Measurements from ENCODE around the gene P4HA1. TPM values are rescaled to one million over a fixed set of nuclear protein-coding genes. Genes with fewer than 3 reads are reported as not detected.
A peak's percentile ranks its signal among the peaks of the same experiment; 100 is the strongest.

P4HA1 gene
- 59.0 TPM for polyA plus RNA-seq (2012; ENCODE audit: low read depth, missing spikeins)

DNA sequence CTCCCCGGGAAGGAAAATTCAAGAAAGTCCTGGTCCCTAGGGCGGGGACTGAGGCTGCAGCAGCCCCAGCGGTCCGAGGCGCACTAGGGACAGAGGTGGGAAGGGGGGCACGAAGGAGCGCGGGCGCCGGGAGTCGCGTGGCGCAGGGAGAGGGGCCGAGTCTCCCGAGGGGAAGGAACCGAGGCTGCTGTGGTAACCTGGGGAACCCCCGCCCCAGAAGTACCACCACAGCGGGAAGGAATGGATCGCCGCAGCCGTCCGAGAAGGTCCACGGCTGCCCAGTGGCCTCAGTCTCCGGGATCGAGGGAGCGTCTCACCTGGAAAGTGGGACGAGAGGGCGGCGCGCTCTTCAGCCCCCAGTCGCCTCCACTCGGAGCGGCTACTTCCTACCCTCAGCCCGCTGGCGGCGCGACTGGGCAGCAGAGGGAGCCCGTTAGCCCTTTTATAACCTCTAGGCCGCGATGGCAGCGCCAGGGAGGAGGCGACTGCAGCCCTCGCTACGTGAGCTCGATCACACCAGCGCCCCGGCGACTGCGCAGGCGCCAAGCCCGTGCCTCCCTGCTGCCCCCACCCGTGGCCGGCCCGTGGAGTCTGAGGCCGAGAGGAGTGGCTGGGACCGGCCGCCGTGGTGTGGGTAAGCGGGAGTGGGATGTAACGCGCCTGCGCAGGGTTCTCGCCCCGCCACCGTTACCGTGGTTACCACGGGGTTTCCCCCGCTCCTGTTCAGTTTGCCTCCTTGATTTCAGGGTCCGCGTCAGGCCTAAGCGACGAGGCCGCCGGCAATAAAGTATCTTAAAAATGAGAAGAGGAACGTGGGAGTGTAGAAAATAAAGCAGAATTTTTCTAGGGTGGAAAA, at the start of gene P4HA1:
Gene P4HA1 (minus strand): TSS at position 418 of the 856 bp plus-strand sequence. CDS start 21,983 bp downstream, outside the sequence.
- peak; percentile 99 for FAIRE-seq
- peak; percentile 99 for TF ChIP-seq POLR2A (IDR thresholded peaks at IDR 0.05; ENCODE audit: low read depth, low read length)
- TF ChIP-seq PAX5 (IDR thresholded peaks at IDR 0.05; ENCODE audit: insufficient read depth, low read length, severe bottlenecking) = peak; percentile 25
- no peak for TF ChIP-seq SPI1 (IDR thresholded peaks at IDR 0.05; ENCODE audit: low read depth, low read length)
- peak; percentile 98 for TF ChIP-seq POLR2AphosphoS5 (IDR thresholded peaks at IDR 0.05; ENCODE audit: low read depth, low read length)
- peak; percentile 89 for TF ChIP-seq POU2F2 (IDR thresholded peaks at IDR 0.05; ENCODE audit: low read depth, low read length)
- TF ChIP-seq TAF1 (IDR thresholded peaks at IDR 0.05; ENCODE audit: low read depth, low read length) = peak; percentile 91
- peak; percentile 90 for DNase-seq (ENCODE audit: insufficient read length, low spot score)

DNA sequence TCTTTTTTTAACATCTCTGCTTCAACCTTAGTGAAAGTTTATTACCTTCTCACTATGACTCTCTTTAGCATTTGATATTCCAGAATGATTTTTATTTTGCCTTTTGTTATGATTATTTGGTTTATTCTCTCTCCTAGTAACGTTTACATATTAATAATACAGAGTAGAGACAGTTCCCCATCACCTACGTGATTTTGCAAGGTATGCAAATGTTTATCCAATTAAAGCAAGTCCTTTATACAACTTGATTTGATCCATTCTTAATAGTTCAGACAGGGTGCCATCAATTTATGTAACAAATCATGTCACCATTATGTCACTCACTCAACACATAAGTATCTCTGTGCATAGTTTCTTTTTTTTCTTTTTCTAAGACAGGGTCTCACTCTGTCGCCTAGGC, 44.9 kb upstream of the P4HA1 start:
- FAIRE-seq = no peak
- DNase-seq (ENCODE audit: insufficient read length, low spot score) = no peak
- TF ChIP-seq TAF1 (IDR thresholded peaks at IDR 0.05; ENCODE audit: low read depth, low read length) = no peak
- TF ChIP-seq POLR2A (IDR thresholded peaks at IDR 0.05; ENCODE audit: low read depth, low read length) = no peak
- no peak for TF ChIP-seq POLR2AphosphoS5 (IDR thresholded peaks at IDR 0.05; ENCODE audit: low read depth, low read length)
- no peak for TF ChIP-seq PAX5 (IDR thresholded peaks at IDR 0.05; ENCODE audit: insufficient read depth, low read length, severe bottlenecking)
- no peak for TF ChIP-seq SPI1 (IDR thresholded peaks at IDR 0.05; ENCODE audit: low read depth, low read length)
- TF ChIP-seq POU2F2 (IDR thresholded peaks at IDR 0.05; ENCODE audit: low read depth, low read length) = no peak

DNA sequence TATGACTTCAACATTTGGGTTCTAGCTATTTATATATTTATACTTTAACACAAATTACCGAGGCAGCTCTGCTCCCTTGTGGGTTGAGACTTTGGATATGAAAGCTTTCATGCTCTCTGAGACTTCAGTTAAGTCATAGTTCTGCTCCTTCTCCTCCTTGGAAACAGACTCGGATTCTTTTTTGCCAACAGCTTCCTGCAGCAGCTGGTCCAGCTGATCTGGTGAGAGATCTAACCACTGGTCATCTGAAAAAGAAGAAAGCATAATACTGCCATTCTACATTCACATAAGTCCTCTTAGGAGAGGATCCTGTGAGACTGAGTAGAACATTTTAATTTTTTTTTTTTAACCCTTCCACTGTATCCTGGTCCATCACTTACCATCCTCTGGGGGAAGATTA, 42.6 kb upstream of the P4HA1 start:
- DNase-seq (ENCODE audit: insufficient read length, low spot score) = no peak
- TF ChIP-seq TAF1 (IDR thresholded peaks at IDR 0.05; ENCODE audit: low read depth, low read length) (no peak), SPI1 (IDR thresholded peaks at IDR 0.05; ENCODE audit: low read depth, low read length) (no peak), POLR2AphosphoS5 (IDR thresholded peaks at IDR 0.05; ENCODE audit: low read depth, low read length) (no peak), POLR2A (IDR thresholded peaks at IDR 0.05; ENCODE audit: low read depth, low read length) (no peak), POU2F2 (IDR thresholded peaks at IDR 0.05; ENCODE audit: low read depth, low read length) (no peak), PAX5 (IDR thresholded peaks at IDR 0.05; ENCODE audit: insufficient read depth, low read length, severe bottlenecking) (no peak)
- FAIRE-seq = no peak

DNA sequence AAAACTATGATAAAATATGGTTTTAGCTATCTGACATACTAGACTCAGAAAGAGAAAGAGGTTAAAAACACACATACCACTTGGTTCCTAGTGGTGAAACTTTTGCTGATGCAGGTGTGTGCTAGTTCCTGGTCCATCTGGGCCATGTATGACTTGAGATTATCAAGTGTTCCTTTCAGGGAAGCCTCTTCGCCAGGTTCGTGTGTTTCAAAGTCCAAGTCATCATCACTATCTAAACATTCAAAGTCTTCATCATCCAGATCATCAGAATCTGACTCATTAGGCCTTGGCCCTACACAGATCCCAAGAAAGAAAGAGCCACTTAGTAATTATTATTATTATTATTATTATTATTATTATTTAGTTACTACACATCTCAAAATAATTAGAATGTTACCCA, 40.0 kb upstream of the P4HA1 start:
- TF ChIP-seq TAF1 (IDR thresholded peaks at IDR 0.05; ENCODE audit: low read depth, low read length) (no peak), POLR2AphosphoS5 (IDR thresholded peaks at IDR 0.05; ENCODE audit: low read depth, low read length) (no peak), PAX5 (IDR thresholded peaks at IDR 0.05; ENCODE audit: insufficient read depth, low read length, severe bottlenecking) (no peak), SPI1 (IDR thresholded peaks at IDR 0.05; ENCODE audit: low read depth, low read length) (no peak), POU2F2 (IDR thresholded peaks at IDR 0.05; ENCODE audit: low read depth, low read length) (no peak), POLR2A (IDR thresholded peaks at IDR 0.05; ENCODE audit: low read depth, low read length) (no peak)
- DNase-seq (ENCODE audit: insufficient read length, low spot score) = no peak
- FAIRE-seq = no peak

DNA sequence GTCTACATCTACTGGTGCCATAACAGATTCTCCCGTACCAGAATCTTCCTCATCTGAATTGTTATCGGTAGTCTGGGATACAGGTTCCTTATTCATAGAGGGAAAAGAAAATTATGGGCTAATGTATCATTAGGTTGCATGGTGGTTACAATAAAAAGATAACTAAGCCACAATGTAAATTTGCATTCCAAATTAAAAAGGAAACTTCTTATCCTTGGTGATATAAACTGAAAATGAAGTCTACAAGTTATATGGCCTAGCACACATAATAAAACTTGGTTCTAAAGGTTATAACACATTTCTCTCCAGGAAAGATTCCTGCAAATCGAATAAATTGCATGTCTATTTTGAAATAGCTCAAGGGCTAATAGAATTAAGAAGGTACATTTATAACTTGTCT, 38.1 kb upstream of the P4HA1 start:
- no peak for FAIRE-seq
- DNase-seq (ENCODE audit: insufficient read length, low spot score) = no peak
- TF ChIP-seq POLR2AphosphoS5 (IDR thresholded peaks at IDR 0.05; ENCODE audit: low read depth, low read length) = no peak
- TF ChIP-seq POLR2A (IDR thresholded peaks at IDR 0.05; ENCODE audit: low read depth, low read length) = no peak
- TF ChIP-seq TAF1 (IDR thresholded peaks at IDR 0.05; ENCODE audit: low read depth, low read length) = no peak
- no peak for TF ChIP-seq SPI1 (IDR thresholded peaks at IDR 0.05; ENCODE audit: low read depth, low read length)
- no peak for TF ChIP-seq POU2F2 (IDR thresholded peaks at IDR 0.05; ENCODE audit: low read depth, low read length)
- no peak for TF ChIP-seq PAX5 (IDR thresholded peaks at IDR 0.05; ENCODE audit: insufficient read depth, low read length, severe bottlenecking)

DNA sequence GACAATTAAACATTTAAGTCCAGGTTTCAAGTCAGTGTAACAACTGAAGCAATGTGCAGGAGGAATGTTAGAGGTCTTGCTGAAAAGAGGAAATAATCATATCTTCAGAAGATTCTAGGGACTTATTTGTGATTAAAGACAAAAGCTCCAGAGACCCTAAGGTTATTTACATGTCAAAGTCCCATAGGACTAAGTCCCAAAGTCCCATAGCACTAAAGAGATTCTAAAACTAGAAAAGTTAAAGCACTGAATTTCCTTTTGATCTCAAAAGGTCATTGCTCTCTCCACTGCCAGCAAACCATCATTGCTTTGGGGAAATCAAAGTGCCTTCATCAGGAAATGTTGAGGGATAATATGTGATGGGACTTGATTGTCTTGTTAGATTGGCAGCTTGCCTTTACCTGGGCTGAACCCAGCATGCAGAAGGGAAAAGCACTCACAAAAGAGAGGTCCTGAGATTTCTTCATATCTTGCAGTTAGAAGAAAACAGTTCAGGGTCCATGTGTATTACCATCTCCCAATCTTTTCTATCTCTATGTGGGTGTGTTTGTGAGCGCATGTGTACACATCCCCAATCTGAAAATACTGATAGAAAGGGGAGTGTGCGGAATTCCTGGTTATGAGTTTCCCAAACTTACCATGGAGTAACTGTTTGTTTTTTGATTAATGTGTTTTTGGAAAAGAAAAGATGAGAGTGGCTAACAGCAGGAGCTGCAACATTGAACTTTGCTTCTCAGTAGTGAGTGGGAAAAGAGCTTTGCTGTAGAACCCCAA, 35.4 kb upstream of the P4HA1 start:
- TF ChIP-seq SPI1 (IDR thresholded peaks at IDR 0.05; ENCODE audit: low read depth, low read length) (no peak), POLR2A (IDR thresholded peaks at IDR 0.05; ENCODE audit: low read depth, low read length) (no peak), POU2F2 (IDR thresholded peaks at IDR 0.05; ENCODE audit: low read depth, low read length) (no peak), PAX5 (IDR thresholded peaks at IDR 0.05; ENCODE audit: insufficient read depth, low read length, severe bottlenecking) (no peak), TAF1 (IDR thresholded peaks at IDR 0.05; ENCODE audit: low read depth, low read length) (no peak), POLR2AphosphoS5 (IDR thresholded peaks at IDR 0.05; ENCODE audit: low read depth, low read length) (no peak)

DNA sequence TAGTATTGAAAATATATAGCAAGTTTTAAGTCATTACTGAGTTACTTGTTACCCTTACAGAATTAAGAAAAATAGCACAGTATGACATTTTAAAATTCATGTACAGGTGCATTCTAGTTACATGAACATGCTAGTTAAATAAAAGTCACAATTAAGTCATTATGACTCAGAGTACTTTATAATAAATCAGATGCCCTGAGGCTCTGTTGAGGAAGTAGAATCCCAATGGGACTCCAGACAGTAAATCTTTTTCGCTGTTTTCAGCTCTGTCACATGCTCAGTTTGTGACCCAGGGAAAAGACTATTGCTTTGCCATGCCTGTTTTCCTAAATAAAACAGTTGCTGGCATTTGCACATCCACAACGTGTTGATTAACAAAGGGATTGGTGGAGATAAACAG, 34.6 kb upstream of the P4HA1 start:
- FAIRE-seq (no peak), DNase-seq (ENCODE audit: insufficient read length, low spot score) (no peak)
- no peak for TF ChIP-seq POLR2A (IDR thresholded peaks at IDR 0.05; ENCODE audit: low read depth, low read length)
- TF ChIP-seq SPI1 (IDR thresholded peaks at IDR 0.05; ENCODE audit: low read depth, low read length) = no peak
- TF ChIP-seq POU2F2 (IDR thresholded peaks at IDR 0.05; ENCODE audit: low read depth, low read length) = no peak
- no peak for TF ChIP-seq PAX5 (IDR thresholded peaks at IDR 0.05; ENCODE audit: insufficient read depth, low read length, severe bottlenecking)
- TF ChIP-seq TAF1 (IDR thresholded peaks at IDR 0.05; ENCODE audit: low read depth, low read length) = no peak
- no peak for TF ChIP-seq POLR2AphosphoS5 (IDR thresholded peaks at IDR 0.05; ENCODE audit: low read depth, low read length)

More for the DNA sequence above, 35.4 kb upstream of the P4HA1 start:
- no peak for DNase-seq (ENCODE audit: insufficient read length, low spot score)
- FAIRE-seq = peak; percentile 28

DNA sequence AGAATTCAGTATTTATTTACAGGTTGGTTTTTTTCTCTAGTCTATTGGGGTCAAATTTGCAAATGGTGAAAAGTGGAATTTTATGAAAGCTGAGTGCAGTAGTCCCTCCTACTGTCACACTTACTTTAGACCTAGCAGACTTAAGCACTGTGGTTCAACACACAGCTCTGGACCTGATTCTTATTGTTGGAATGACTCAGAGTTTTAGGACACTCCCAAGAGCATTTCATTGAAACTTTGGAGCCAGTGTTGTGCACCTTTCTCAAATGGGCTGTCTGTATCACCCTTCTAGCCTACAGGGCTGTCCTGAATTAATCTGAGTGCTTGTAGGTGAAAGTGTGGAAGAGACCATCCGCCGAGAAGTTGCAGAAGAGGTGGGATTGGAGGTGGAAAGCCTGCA, 29.7 kb upstream of the P4HA1 start:
- TF ChIP-seq POU2F2 (IDR thresholded peaks at IDR 0.05; ENCODE audit: low read depth, low read length) (no peak), PAX5 (IDR thresholded peaks at IDR 0.05; ENCODE audit: insufficient read depth, low read length, severe bottlenecking) (no peak), POLR2AphosphoS5 (IDR thresholded peaks at IDR 0.05; ENCODE audit: low read depth, low read length) (no peak; the same call in 1 of the 2 replicates), POLR2A (IDR thresholded peaks at IDR 0.05; ENCODE audit: low read depth, low read length) (no peak; the same call in 1 of the 2 replicates), TAF1 (IDR thresholded peaks at IDR 0.05; ENCODE audit: low read depth, low read length) (no peak)
- DNase-seq (ENCODE audit: insufficient read length, low spot score) = no peak
- no peak for FAIRE-seq

DNA sequence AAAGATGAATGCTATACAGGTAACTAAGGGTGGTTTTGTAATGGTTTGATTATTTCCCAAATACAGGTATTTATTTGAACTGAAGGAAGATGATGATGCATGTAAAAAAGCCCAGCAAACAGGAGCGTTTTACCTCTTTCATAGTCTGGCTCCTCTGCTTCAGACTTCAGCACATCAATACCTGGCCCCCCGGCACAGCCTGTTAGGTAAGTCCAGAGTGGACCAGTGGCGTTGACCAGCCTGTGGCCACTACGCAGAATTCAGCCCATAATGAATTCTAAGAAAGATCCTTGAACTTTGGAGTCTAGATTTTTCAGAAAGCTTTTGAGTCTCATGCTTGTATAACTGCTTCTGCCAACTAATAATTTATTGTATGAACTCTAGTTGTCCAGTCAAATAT, 23.3 kb upstream of the P4HA1 start:
- FAIRE-seq (no peak), DNase-seq (ENCODE audit: insufficient read length, low spot score) (no peak)
- no peak for TF ChIP-seq POLR2AphosphoS5 (IDR thresholded peaks at IDR 0.05; ENCODE audit: low read depth, low read length)
- TF ChIP-seq TAF1 (IDR thresholded peaks at IDR 0.05; ENCODE audit: low read depth, low read length) = no peak
- no peak for TF ChIP-seq SPI1 (IDR thresholded peaks at IDR 0.05; ENCODE audit: low read depth, low read length)
- no peak for TF ChIP-seq PAX5 (IDR thresholded peaks at IDR 0.05; ENCODE audit: insufficient read depth, low read length, severe bottlenecking)
- TF ChIP-seq POU2F2 (IDR thresholded peaks at IDR 0.05; ENCODE audit: low read depth, low read length) = no peak
- TF ChIP-seq POLR2A (IDR thresholded peaks at IDR 0.05; ENCODE audit: low read depth, low read length) = no peak
